SW480 (cell line): ENCODE measurements around the gene GNAS-AS1.
A peak's percentile ranks its signal among the peaks of the same experiment; 100 is the strongest.

Experiments
- DNase-seq: peaks from one replicate; pipeline ENCODE4 v3.0.0-alpha.2; 2016; ENCODE audit warnings: low spot score

GNAS-AS1 gene

GRCh38 chr20:58855506-58856389 lies 5.0 kb upstream of the GNAS-AS1 start:
- DNase-seq = no peak

DNA sequence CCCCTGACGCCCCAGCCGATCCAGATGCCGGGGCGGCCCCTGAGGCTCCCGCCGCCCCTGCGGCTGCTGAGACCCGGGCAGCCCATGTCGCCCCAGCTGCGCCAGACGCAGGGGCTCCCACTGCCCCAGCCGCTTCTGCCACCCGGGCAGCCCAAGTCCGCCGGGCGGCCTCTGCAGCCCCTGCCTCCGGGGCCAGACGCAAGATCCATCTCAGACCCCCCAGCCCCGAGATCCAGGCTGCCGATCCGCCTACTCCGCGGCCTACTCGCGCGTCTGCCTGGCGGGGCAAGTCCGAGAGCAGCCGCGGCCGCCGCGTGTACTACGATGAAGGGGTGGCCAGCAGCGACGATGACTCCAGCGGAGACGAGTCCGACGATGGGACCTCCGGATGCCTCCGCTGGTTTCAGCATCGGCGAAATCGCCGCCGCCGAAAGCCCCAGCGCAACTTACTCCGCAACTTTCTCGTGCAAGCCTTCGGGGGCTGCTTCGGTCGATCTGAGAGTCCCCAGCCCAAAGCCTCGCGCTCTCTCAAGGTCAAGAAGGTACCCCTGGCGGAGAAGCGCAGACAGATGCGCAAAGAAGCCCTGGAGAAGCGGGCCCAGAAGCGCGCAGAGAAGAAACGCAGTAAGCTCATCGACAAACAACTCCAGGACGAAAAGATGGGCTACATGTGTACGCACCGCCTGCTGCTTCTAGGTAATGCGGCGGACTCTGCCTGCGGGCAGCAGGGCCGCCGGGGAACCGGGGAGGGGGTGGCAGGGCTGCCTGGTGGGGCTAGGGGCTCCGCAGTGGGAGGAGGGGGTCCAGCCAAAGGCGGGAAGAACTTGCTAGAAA lies 4.2 kb upstream of the GNAS-AS1 start:
- DNase-seq = no peak

DNA sequence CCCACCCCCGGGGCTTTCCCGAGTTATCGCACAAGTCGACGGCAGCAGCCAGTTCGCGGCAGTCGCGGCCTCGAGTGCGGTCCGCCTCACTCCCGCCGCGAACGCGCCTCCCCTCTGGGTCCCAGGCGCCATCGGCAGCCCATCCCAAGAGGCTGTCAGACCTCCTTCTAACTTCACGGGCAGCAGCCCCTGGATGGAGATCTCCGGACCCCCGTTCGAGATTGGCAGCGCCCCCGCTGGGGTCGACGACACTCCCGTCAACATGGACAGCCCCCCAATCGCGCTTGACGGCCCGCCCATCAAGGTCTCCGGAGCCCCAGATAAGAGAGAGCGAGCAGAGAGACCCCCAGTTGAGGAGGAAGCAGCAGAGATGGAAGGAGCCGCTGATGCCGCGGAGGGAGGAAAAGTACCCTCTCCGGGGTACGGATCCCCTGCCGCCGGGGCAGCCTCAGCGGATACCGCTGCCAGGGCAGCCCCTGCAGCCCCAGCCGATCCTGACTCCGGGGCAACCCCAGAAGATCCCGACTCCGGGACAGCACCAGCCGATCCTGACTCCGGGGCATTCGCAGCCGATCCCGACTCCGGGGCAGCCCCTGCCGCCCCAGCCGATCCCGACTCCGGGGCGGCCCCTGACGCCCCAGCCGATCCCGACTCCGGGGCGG lies 3.4 kb upstream of the GNAS-AS1 start:
- no peak for DNase-seq

DNA sequence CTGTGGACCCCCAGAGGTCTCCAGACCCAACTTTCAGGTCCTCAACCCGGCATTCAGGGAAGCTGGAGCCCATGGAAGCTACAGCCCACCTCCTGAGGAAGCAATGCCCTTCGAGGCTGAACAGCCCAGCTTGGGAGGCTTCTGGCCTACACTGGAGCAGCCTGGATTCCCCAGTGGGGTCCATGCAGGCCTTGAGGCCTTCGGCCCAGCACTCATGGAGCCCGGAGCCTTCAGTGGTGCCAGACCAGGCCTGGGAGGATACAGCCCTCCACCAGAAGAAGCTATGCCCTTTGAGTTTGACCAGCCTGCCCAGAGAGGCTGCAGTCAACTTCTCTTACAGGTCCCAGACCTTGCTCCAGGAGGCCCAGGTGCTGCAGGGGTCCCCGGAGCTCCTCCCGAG lies 2.8 kb upstream of the GNAS-AS1 start:
- no peak for DNase-seq

DNA sequence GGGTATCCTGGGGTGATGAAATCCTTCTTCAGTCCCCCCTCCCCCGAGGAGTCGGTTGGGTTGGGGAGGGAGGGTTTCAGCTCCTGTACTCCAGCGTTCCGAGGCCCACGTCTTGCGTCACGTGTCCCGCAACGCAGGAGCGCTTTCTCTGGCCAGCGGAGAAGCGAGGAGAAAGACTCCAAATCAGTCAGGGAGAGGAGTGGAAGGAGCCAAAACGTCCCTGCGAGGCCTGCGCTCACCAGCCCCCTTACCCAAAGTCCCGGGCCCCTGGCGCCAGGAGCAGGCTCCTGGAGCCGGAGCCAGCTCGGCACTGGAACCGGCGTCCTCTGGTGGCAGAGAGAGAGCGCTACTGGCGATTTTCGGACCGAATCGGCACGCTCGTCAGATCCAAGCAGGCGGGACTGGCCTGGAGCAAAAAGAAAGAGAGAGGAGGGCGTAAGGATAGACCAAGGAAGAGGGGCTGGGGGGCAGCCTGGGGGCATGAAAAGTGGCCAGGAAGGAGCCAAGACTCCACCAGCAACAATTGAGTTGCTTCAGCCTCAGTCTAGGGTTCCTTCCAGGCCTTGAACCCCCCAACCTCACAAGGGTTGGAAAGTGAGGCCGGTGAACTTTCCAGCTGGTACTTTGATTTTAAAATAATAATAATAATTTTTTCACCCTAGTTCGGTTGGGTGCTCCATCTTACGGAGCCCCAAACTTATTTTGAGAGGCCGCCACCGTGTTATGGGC lies 2.0 kb upstream of the GNAS-AS1 start, which contains the start of gene GNAS:
GNAS (plus strand) TSS at position 174 of the 729 bp plus-strand sequence.
- no peak for DNase-seq

DNA sequence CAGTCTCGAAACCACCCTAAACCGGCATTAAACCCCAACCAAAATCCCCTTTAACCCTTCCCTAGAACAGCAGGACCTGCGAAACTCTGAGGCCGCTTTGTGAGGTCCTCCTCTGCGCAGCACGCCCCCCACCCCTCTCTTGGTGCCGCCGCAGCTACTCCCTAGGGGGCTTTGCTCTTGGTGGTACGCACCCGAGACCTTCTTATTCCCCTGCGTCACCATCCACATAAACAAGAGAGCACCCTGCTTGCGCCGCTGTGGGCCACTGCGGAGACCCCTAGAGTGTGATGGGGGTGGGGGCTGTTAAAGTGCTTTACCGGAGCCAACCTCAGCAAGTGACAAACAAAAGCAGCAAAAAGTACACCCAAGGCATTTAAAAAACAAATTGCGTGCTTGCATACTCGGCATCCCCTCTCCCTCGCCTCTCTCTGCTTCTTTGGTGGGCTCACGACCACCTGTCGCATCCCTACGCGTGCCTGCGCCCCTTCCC lies 1.3 kb upstream of the GNAS-AS1 start:
- no peak for DNase-seq

DNA sequence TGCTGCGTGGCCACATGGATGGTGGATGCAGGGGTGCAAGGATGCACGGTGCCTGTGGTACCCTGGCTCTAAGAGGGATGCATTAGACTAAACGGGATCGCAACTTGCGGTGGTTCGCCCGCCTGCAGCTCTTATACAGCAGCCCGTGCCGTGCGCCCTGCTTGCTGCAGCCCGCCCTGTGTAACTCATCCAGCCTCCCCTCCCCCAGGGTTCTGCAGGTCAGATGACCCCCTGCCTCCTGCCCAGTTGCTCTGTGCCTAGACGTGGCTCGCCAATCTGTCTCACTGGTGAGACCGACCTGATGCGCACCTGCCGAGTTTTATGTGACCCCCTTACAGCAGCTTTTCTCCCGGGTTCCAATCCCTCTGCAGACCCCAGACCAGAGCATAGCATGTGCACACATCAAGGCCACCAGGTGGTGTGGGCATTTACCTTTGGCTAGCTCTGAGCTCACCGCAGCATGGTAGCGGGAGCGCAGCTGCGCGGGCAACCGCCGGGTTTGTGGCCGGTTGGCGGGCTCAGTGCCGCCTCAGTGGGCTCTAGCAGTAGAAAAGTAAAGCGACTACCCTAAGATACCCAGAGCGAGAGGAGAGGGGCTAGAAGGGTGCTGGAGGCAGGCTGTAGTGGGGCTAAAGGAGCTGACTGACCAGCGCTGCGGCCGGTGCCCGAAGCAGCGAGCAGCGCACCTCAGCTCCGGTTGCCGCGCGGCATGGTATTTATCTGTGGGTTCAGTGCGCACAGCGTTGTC lies 693 bp upstream of the GNAS-AS1 start:
- DNase-seq = no peak

GRCh38 chr20:58847463-58847862 lies 3.2 kb downstream of the GNAS-AS1 start:
- no peak for DNase-seq

GRCh38 chr20:58845706-58846105 lies 5.0 kb downstream of the GNAS-AS1 start:
- no peak for DNase-seq

DNA sequence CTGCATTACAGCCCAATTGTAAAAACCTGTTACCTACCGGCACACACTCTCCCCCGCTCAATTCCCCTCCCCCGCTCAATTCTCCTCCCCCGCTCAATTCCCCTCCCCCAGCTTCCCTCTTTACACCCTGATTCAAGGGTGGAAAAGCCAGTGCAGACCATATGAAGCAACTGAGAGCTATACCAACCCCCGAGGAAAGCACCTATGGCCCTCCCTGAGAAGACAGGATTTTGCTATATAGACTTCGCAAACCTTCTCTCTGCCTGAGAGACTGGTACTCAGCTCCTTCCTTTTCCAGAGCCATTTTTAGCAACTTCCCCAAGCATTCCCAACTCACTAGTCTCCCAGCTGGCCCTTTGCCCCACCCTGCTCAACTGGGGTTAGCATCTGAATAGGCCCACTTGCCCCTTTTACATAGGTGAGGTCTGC lies 7.6 kb downstream of the GNAS-AS1 start:
- no peak for DNase-seq

GRCh38 chr20:58842276-58842675 lies 8.4 kb downstream of the GNAS-AS1 start:
- no peak for DNase-seq

DNA sequence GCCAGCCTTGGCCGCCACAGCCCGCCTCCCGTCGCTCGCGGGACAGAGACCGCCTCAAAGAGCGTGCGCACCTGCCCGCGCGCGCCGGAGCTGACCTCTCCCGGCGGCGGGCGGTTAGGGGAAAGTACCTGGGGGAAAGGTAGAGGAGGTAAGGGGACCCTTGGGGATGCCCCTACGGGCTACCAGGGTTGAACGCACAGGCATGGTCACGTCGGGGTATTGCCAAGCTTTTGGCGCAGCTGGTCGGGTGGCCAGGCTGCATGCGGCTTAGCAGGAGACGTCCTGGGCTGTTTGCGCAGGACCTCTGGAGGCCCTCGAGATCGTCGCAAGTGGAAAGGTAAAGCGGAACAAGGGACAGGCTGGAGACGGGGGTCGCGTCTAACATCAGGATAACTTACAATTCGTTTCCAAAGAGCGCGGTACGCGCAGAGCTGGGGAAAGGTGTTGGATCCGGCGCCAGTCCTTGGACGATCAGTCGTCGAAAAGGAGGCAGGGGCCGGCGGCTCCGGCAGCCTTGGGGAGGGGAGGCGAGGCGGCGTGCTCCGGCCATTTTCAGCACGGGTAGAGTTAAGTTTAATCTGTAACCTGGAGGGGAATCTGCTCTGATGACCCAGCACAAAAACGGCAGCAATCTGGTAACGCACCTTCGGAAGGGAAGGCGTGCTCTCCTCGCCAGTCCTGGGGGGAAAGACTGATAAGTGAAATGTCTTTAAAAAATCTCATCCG lies 9.0 kb downstream of the GNAS-AS1 start:
- DNase-seq = no peak

GRCh38 chr20:58840816-58841538 lies 9.7 kb downstream of the GNAS-AS1 start:
- no peak for DNase-seq

GRCh38 chr20:58839991-58840747 lies 10.5 kb downstream of the GNAS-AS1 start:
- no peak for DNase-seq

GRCh38 chr20:58839474-58839874 lies 11.2 kb downstream of the GNAS-AS1 start:
- peak; percentile 38 for DNase-seq

- DNase-seq = peak; percentile 22
These were observed 12.5 kb downstream of the GNAS-AS1 start for GRCh38 chr20:58838174-58838573.

- no peak for DNase-seq
These were observed 13.0 kb downstream of the GNAS-AS1 start for GRCh38 chr20:58837717-58838116.

GRCh38 chr20:58836616-58837204 lies 14.0 kb downstream of the GNAS-AS1 start:
- no peak for DNase-seq
